Mucosa of stomach (tissue), 1 donor: ENCODE data around the gene MTCH1.

Experiments
- H3K27me3 ChIP-seq: one replicate; pipeline ENCODE4 v1.7.0; 2013; ENCODE audit warnings: mild to moderate bottlenecking, low read length; ENCODE audit not compliant: control insufficient read depth, insufficient read depth
- H3K36me3 ChIP-seq: one replicate; pipeline ENCODE4 v1.7.0; 2013; ENCODE audit warnings: low read length; ENCODE audit not compliant: control insufficient read depth, insufficient read depth
- H3K4me1 ChIP-seq: one replicate; pipeline ENCODE4 v1.7.0; 2013; ENCODE audit warnings: mild to moderate bottlenecking, low read length; ENCODE audit not compliant: control insufficient read depth, insufficient read depth
- H3K4me3 ChIP-seq: one replicate; pipeline ENCODE4 v1.7.0; 2013; ENCODE audit warnings: low read length
- H3K9ac ChIP-seq: one replicate; pipeline ENCODE4 v1.7.0; 2013; ENCODE audit warnings: mild to moderate bottlenecking, low read length, moderate library complexity
- H3K9me3 ChIP-seq: one replicate; pipeline ENCODE4 v1.7.0; 2013; ENCODE audit warnings: mild to moderate bottlenecking, low read length, moderate library complexity; ENCODE audit not compliant: control insufficient read depth
- donor health status: Pancreatic carcinoma.

The MTCH1 gene

DNA sequence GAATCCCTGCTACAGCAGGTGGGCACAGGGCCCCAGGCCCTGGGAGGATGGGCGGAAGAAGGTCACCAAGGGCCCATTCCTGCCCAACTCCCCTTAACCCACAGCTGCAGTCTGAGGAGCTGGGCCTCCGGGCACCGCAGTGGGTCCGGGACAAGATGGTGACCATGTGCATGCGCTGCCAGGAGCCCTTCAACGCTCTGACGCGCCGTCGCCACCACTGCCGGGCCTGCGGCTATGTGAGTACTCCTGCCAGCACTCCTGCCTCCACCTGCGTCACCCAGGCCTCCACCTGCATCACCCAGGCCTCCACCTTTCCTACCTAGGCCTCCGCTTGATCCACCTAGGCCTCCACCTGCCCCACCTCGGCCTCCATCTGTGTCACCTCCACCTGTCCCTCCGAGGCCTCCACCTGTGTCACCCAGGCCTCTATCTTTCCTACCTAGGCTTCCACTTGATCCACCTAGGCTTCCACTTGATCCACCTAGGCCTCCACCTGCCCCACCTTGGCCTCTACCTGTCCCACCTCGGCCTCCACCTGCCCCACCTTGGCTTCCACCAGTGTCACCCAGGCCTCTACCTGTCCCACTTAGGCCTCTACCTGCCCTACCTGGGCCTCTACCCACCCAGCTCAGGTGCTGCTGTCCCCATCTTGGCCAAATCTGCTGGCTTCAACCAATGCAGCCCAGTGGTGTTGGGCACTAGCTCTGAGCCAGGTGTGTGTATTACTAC, 36.3 kb upstream of the MTCH1 start:
- Histone ChIP-seq H3K4me1 (peaks cover 4% of the 10 kb centered on the region), H3K27me3 (no peaks in the 10 kb centered on the region), H3K36me3 (no peaks in the 10 kb centered on the region), H3K9me3 (no peaks in the 10 kb centered on the region), H3K9ac (no peak overlapping the region), H3K4me3 (no peak overlapping the region)

DNA sequence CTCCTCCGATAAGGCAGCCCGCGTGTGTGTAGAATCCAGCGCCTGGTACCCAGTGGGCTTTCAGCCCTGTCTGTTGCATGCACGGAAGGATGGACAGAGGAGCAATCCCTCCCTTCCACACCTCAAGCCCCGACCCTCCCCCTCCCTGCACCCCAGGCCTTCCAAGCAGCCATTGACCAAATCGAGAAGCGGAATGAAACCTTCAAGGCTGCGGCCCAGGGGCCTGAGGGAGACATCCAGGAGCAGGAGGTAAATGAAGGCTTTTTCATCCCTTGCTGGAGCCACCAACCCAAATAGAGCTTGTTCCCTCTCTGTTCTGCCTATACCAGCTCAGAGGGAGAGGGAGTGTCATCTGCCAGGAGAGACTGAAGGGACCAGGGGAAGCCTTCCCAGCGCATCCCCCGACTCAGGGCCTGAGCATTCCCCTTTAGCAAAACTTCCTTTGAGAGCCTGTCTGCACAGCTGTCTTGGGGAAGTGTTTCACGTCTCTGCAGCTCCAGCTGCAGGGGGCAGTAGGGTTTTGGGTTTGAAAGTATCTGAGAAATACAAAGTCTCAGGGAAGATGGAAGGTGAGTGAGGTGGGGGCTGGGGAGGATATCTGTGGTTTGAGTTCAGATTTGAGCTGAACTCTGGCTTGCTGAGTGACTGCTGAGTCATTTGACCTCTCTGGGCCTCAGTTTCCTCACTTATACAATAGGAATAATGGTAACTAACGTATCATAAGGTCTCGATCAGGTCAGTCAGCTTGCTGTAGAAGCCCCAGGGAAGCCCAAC, 35.5 kb upstream of the MTCH1 start:
- no peak overlapping the region for H3K4me3 ChIP-seq
- peaks cover 4% of the 10 kb centered on the region for H3K4me1 ChIP-seq
- H3K27me3 ChIP-seq, result no peaks in the 10 kb centered on the region
- H3K9ac ChIP-seq, result no peak overlapping the region
- H3K9me3 ChIP-seq, result no peaks in the 10 kb centered on the region
- H3K36me3 ChIP-seq, result no peaks in the 10 kb centered on the region

DNA sequence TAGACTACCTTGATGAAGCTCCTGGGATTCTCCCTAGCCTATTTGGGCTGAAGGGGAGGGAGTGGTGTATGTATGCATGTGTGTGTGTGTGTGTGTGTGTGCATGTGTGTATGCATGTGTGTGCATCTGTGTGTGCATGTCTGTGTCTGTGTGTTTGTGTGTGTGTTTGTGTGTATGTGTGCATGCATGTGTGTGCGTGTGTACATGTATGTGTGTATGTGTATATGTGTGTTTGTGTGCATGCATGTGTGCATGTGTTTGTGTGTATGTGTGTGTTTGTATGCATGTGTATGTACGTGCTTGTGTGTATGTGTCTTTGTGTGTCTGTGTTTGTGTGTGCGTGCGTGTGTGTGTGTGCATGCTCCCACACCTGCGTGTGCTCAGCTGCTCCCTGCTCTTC, 34.8 kb upstream of the MTCH1 start:
- Histone ChIP-seq H3K36me3 (no peaks in the 10 kb centered on the region), H3K9ac (no peak overlapping the region), H3K9me3 (no peaks in the 10 kb centered on the region), H3K4me1 (peaks cover 4% of the 10 kb centered on the region), H3K27me3 (no peaks in the 10 kb centered on the region), H3K4me3 (no peak overlapping the region)

DNA sequence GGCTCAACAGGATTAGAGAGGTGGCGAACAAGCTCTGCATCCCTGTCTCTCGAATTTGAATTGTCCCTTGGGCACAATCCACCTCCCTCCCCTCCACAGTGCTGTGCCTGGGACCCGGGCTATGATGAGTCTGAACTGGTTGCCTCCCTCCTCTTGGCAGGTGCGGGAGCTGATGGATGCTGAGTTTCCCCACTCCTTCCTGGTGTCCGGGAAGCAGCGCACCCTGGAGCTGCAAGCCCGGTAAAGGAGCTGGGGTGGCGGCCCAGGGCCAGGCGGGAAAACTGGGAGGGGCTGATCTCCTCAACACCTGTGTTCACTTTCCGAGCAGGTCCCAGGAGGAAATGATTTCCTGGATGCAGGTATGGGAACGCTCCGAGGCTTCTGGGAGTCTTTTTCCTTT, 34.4 kb upstream of the MTCH1 start:
- H3K4me3 ChIP-seq, result no peak overlapping the region
- H3K36me3 ChIP-seq, result no peaks in the 10 kb centered on the region
- no peak overlapping the region for H3K9ac ChIP-seq
- no peaks in the 10 kb centered on the region for H3K9me3 ChIP-seq
- peaks cover 4% of the 10 kb centered on the region for H3K4me1 ChIP-seq
- no peaks in the 10 kb centered on the region for H3K27me3 ChIP-seq

DNA sequence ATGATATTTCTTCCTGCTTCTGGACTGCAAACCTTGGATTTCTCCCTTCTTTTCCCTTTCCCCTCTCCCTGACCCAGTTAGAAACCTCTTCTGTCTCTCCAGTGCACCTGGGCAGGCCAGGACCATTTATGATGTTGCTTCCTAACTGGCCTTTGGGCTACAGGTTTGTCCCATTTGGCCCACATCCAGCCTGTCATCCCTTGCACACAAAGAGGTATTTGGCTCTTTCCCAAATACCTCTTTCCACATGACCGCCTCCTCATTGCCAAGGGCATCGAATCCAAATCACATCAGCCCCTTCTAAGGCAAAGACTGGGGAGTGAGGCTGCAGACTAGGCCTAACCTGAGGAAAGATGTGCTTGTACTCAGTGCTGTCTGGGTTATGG, 33.1 kb upstream of the MTCH1 start:
- H3K9ac ChIP-seq, result no peak overlapping the region
- H3K4me3 ChIP-seq, result no peak overlapping the region
- H3K27me3 ChIP-seq, result no peaks in the 10 kb centered on the region
- H3K36me3 ChIP-seq, result no peaks in the 10 kb centered on the region
- peaks cover 4% of the 10 kb centered on the region for H3K4me1 ChIP-seq
- no peaks in the 10 kb centered on the region for H3K9me3 ChIP-seq

DNA sequence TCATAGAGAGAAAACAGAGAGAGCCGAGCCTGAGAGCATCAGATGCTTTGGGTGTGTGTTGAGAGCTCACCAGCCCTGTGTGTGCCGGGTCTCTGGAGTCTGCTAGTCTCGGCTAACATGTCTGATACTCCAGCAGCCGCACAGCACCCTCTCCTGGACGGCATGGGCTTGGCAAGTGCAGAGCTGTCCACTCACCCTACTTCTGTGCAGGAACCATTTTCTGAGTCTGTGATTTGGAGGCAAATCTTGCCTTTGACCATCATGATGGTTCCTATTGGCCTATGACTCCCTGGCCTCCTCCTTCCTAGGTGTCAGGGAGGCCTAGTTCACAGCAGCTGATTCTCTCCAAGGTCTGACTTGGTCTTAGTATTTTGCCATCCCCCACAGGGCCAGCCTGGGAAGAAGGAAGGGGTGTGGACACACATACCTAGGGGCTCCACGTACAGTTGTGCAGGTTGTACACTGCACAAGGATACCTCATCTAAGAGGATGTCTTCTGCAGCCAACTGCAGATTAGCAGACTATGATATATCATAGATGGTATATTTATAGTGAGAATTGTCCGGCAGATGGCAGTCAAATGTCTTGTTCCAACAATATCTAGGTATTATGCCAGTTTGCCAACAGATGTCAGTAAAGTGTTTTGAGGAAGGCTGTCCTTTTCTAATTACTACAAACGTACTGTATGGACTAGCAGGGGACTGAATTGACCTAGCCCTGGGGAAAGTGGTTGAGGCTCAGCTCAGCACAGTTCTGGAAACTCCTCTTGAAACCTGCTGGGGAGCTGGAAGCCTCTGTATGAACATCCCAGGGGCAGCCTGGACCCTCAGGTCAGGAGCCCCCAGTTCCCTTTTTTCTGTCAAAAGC, 32.4 kb upstream of the MTCH1 start:
- Histone ChIP-seq H3K9me3 (no peaks in the 10 kb centered on the region), H3K9ac (no peak overlapping the region), H3K4me3 (no peak overlapping the region), H3K27me3 (no peaks in the 10 kb centered on the region), H3K4me1 (peaks cover 4% of the 10 kb centered on the region), H3K36me3 (no peaks in the 10 kb centered on the region)

DNA sequence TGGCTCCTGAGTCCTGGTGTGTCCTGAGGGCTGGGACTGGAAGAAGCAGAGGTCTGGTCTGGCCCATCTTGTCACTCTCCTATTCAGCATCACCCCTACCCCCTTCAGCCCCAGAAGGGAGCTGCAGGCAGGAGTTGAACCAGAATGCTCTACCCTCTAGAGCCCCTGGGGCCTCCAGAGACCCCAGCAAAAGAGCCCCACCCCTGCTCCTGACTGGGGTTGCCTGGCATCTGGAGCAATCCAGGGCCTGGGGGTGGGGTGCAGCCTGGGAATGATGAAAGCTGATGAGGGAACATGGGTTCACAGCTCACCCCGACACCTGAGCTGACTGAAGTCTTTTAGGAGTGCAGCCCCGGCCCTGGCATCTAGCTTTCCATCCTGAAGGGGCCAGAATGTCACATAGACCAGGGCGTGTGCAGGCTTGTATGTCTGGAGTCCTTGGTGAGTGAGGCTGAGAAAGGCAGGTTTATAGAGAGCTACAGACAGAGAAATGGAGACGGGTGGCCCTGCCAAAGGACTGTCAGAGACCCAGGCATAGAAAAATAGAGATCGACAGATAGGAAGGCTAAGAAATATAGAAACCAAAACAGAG, 31.7 kb upstream of the MTCH1 start:
- peaks cover 4% of the 10 kb centered on the region for H3K4me1 ChIP-seq
- H3K4me3 ChIP-seq, result no peak overlapping the region
- no peak overlapping the region for H3K9ac ChIP-seq
- no peaks in the 10 kb centered on the region for H3K27me3 ChIP-seq
- H3K36me3 ChIP-seq, result no peaks in the 10 kb centered on the region
- no peaks in the 10 kb centered on the region for H3K9me3 ChIP-seq

DNA sequence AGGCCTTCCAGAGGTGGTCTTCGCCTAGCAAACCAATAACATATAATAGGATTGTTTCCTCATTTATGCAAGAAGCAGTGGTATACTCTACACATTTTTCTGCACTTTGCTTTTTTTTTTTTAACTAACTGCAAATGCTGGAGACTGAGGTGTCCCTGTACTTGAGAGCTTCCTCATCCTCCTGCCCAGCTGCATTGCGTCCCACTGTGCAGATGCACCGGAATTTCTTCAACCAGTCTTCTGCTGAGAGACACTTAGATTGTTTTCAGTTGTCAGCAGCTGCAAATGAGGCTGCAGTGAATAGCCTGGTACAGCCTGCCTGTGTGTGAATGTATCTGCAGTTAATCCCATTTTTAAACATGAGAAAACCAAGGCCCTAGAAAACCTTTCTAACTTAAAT, 31.0 kb upstream of the MTCH1 start:
- Histone ChIP-seq H3K9me3 (no peaks in the 10 kb centered on the region), H3K36me3 (no peaks in the 10 kb centered on the region), H3K9ac (no peak overlapping the region), H3K4me1 (peaks cover 4% of the 10 kb centered on the region), H3K4me3 (no peak overlapping the region), H3K27me3 (no peaks in the 10 kb centered on the region)

DNA sequence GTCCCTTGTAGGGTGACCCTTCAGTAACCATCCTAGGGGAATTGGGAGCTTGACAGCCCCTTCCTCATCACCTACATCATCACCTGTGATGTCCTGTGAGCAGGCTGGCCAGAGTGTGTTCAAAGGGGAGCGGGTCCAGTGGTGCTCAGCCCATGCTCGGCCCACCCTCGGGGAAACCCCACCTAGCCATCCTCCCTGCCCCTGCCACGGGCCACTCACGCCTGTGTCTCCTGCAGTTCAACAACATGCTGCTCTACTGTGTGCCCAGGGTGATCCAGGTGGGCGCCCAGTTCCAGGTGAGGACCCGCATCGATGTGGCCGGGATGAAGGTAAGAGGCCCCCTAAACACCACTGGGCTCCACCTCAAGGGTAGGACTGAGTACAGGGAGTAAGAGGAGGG, 29.5 kb upstream of the MTCH1 start:
- Histone ChIP-seq H3K27me3 (no peaks in the 10 kb centered on the region), H3K4me1 (peaks cover 4% of the 10 kb centered on the region), H3K36me3 (no peaks in the 10 kb centered on the region), H3K9me3 (no peaks in the 10 kb centered on the region), H3K4me3 (no peak overlapping the region), H3K9ac (no peak overlapping the region)

DNA sequence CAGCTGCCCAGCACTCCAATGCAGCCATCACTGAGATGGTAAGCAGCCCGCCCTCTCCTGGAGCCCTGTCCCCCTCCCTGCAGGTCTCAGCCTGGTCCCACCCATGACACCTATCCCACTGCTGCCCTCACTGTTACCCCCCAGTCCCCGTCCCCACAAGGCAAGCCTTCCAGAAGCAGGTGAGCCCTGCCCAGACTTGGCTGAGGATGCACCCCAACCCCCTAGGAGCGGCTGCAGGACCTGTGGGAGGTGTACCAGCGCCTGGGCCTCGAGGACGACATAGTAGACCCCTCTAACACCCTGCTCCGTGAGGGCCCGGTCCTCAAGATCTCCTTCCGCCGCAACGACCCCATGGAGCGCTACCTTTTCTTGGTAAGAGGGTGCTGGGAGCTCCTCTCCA, 28.7 kb upstream of the MTCH1 start:
- Histone ChIP-seq H3K9me3 (no peaks in the 10 kb centered on the region), H3K4me3 (no peak overlapping the region), H3K36me3 (no peaks in the 10 kb centered on the region), H3K9ac (no peak overlapping the region), H3K27me3 (no peaks in the 10 kb centered on the region), H3K4me1 (peaks cover 4% of the 10 kb centered on the region)

DNA sequence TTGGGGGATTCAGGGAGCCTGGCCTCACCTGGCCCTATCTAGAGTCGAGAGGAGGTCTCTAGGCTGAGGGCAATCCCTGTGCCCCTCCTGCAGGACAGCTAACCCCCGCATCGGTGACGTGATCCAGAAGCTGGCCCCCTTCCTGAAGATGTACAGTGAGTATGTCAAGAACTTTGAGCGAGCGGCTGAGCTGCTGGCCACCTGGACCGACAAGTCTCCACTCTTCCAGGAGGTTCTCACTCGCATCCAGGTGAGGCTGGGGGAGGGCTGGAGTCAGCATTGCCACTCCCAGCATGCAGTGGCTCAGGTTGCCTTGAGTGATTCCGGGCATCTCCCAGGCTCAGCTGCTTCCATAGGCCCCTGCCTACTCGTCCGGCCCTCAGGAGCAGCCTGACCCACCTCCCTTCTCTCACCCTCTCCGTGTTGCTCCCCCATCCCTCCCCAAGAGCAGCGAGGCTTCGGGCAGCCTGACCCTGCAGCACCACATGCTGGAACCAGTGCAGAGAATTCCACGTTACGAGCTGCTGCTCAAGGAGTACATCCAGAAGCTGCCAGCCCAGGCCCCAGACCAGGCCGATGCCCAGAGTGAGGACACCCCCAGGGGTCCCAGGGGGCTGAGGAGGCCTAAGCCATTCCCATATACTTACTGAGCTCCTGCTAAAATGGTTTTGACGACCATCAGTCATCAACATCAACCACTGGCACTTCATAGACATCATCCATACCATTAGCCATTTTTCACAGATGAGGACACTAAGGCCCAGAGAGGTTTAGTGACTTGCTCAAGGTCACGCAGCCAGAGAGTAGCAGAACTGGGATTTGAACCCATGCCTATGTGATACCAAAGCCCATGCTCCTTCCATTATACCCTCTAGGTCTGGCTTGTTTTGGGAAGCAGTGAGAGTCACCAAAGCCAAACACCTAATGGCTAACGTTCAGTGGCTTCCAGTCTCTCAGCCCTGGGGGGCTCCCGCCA, 27.8 kb upstream of the MTCH1 start:
- Histone ChIP-seq H3K9me3 (no peaks in the 10 kb centered on the region), H3K4me3 (no peak overlapping the region), H3K9ac (no peak overlapping the region), H3K27me3 (no peaks in the 10 kb centered on the region), H3K4me1 (peaks cover 4% of the 10 kb centered on the region), H3K36me3 (no peaks in the 10 kb centered on the region)
